Articular chondrocyte of knee joint (primary cell): ENCODE data around the gene ANKRD13D. TPM values are rescaled to one million over a fixed set of nuclear protein-coding genes. Genes with fewer than 3 reads are reported as not detected.

Experiments
- total RNA-seq: library from RNA; depleted of rRNA; stranded (reverse); fragments of >200 nt; gene quantifications from 2 replicates; pipeline ENCODE4 v1.2.3, GENCODE V29; 2012

The ANKRD13D gene
- 18.8 and 23.9 TPM in 2 replicates for total RNA-seq

GRCh38 chr11:67289226-67289650 is at the start of gene ANKRD13D:
TSS of gene ANKRD13D (plus strand) at chr11:67289303. CDS start at chr11:67289461, 158 bp downstream.

DNA sequence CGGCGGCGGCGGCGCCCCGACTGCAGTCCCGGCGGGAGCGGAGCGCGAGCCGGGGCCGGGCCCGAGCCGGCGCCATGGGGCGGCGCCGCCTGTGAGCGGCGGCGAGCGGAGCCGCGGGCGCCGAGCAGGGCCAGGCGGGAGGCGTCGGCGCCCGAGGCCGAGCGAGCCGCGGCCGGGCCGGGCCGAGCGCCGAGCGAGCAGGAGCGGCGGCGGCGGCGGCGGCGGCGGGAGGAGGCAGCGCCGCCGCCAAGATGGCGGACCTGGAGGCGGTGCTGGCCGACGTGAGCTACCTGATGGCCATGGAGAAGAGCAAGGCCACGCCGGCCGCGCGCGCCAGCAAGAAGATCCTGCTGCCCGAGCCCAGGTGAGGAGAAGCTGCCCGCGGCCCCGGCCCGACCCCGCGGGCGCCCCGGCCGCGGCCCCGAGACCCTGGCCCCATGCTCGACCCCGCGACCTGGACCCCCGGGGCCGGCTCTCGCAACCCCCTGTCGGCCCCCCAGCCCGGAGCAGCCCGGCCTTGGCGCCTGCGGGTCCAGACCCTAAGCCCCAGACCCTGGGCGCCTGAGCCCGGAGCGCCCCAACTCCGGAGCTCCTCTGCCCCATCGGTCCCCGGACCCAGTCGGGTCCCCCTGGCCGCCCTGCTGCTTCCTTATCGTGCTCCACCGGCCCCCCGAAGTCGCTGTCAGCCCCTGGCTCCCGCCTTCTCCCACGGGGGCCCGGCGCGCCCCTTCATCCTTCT is 22.5 kb upstream of the ANKRD13D start, which contains the start of gene GRK2:
Gene GRK2, plus strand, starts transcription at position 25 of the 739 bp plus-strand sequence. Its CDS starts 227 bp downstream, at position 252.

GRCh38 chr11:67303132-67303834 is 14.2 kb downstream of the ANKRD13D start, which contains the start of gene SSH3:
TSS of gene SSH3 (plus strand) at chr11:67303530. CDS start at chr11:67303626, 96 bp downstream.

Other genes starting within 250 kb of the ANKRD13D start
- gene RHOD, start 232.5 kb upstream of the ANKRD13D start, total RNA-seq, result 34.5 and 38.4 TPM in 2 replicates
- 79.4 and 84.0 TPM in 2 replicates for gene KDM2A, start 170.0 kb upstream of the ANKRD13D start, total RNA-seq
- gene GRK2, start 22.8 kb upstream of the ANKRD13D start, total RNA-seq, result 16.9 and 19.1 TPM in 2 replicates
- 15.8 and 19.3 TPM in 2 replicates for gene SSH3, start 14.2 kb downstream of the ANKRD13D start, total RNA-seq
- 41.8 and 49.8 TPM in 2 replicates for gene POLD4, start 64.2 kb downstream of the ANKRD13D start, total RNA-seq
- gene CLCF1, start 84.3 kb downstream of the ANKRD13D start, total RNA-seq, result 8.8 and 9.4 TPM in 2 replicates
- 5.5 and 6.4 TPM in 2 replicates for gene RAD9A, start 102.7 kb downstream of the ANKRD13D start, total RNA-seq
- gene PPP1CA, start 112.6 kb downstream of the ANKRD13D start, total RNA-seq, result 131 and 138 TPM in 2 replicates
- not detected in 2 replicates for gene TBC1D10C, start 114.8 kb downstream of the ANKRD13D start, total RNA-seq
- 0.97 and 1.2 TPM in 2 replicates for gene CARNS1, start 126.4 kb downstream of the ANKRD13D start, total RNA-seq
- 33.2 and 35.3 TPM in 2 replicates for gene RPS6KB2, start 139.2 kb downstream of the ANKRD13D start, total RNA-seq
- 0.11 and 0.26 TPM in 2 replicates for gene PTPRCAP, start 148.4 kb downstream of the ANKRD13D start, total RNA-seq
- 59.1 and 86.2 TPM in 2 replicates for gene CORO1B, start 154.2 kb downstream of the ANKRD13D start, total RNA-seq
- gene GPR152, start 163.4 kb downstream of the ANKRD13D start, total RNA-seq, result not detected in 2 replicates
- gene CABP4, start 166.1 kb downstream of the ANKRD13D start, total RNA-seq, result 0.11 TPM in 1 of 2 replicates, not detected in the other
- 20.3 and 28.2 TPM in 2 replicates for gene TMEM134, start 179.9 kb downstream of the ANKRD13D start, total RNA-seq
- 35.5 and 38.2 TPM in 2 replicates for gene AIP, start 193.7 kb downstream of the ANKRD13D start, total RNA-seq
- 15.5 and 17.0 TPM in 2 replicates for gene PITPNM1, start 216.1 kb downstream of the ANKRD13D start, total RNA-seq
- 13.6 and 13.7 TPM in 2 replicates for gene CDK2AP2, start 218.9 kb downstream of the ANKRD13D start, total RNA-seq
- gene CABP2, start 234.1 kb downstream of the ANKRD13D start, total RNA-seq, result not detected in 2 replicates